GM19328 (cell line): ENCODE results near the gene PTGES3.
A peak's percentile ranks its signal among the peaks of the same experiment; 100 is the strongest.
"Not testable (repeated sequence)": the region's sequence is repeated elsewhere in the genome, so short reads cannot be mapped to it uniquely, and the experiment has no call there.

Source experiments
- ATAC-seq: cut with Tn5 transposase; IDR thresholded peaks from one replicate; pipeline ENCODE4 v1.9.1; 2021; ENCODE audit warnings: mild to moderate bottlenecking, moderate library complexity; ENCODE audit not compliant: unreplicated experiment

PTGES3 gene

DNA sequence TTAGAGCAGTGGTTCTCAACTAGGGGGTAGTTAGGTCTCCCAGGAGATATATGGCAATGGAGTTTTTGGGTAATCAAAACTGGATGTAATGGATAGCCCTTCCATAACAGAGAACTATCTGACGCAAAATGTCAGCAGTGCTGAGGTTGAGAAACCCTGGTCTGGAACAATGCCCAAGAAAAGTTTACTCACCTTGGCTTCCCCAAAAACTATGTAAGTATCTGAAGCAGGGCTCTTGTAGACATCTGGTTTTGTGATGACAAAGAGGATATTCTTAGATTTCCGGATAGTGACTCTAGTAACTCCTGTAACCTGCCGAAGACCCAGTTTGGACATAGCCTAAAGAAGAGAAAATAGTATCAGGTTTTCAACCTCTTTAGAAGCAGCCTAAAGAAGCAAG lies 25.3 kb upstream of the PTGES3 start:
- no peak for ATAC-seq

DNA sequence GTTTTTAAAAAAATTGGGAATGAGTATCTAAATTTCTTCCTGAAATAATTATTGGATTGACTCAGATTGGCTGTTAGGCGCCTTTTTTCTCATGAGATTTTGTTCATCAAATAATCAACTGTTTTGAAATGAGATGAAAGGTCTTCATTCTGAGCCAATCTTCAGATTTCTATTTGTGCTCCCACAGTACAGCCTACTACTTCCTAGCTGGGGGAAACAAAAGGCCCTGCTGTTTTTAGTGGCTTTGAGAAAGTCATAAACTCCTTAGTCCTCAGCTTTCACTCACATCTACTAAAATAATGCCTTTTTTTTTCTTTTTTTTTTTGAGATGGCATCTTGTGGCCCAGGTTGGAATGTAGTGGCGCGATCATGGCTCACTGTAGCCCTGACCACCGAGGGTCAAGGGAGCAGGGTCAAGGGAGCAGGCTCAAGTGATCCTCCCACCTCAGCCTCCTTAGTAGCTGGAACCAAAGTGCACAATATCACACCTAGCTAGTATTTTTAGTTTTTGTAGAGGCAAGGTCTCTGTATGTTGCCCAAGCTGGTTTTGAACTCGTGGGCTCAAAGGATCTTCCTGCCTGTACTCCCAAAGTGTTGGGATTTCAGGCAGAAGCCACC lies 21.8 kb upstream of the PTGES3 start:
- ATAC-seq, result no peak

DNA sequence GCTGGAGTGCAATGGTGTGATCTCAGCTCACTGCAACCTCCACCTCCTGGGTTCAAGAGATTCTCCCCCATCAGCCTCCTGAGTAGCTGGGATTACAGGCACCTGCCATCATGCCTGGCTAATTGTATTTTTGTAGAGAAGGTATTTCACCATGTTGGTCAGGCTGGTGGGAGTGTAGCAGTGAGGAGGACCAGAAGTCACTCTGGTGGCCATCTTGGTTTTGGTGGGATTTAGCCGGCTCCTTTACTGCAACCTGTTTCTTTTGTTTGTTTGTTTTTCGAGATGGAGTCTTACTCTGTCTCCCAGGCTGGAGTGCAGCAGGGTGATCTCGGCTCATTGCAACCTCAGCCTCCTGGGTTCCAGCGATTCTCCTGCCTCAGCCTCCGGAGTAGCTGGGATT lies 16.4 kb upstream of the PTGES3 start:
- not testable (repeated sequence) for ATAC-seq

DNA sequence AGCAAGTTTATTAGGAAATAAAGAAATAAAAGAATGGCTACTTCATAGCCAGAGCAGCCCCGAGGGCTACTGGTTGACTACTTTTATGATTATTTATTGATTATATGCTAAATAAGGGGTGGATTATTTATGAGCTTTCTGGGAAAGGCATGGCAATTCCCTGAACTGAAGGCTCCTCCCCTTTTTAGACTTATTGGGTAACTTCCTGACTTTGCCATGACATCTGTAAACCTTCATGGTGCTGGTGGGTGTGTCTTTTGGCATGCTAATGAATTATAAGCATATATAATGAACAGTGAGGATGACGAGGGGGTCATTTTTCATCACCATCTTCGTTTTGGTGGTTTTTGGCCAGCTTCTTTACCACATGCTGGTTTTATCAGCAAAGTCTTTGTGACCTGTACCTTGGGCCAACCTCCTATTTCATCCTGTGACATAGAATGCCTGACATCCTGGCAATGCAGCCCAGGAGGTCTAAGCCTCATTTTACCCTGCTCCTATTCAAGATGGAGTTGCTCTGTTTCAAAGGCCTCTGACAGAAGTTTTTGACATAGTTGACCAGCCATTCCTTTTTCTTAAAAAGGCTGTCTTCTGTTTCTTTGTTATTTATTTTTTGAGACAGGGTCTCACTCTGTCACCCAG lies 11.1 kb upstream of the PTGES3 start:
- ATAC-seq, result no peak

DNA sequence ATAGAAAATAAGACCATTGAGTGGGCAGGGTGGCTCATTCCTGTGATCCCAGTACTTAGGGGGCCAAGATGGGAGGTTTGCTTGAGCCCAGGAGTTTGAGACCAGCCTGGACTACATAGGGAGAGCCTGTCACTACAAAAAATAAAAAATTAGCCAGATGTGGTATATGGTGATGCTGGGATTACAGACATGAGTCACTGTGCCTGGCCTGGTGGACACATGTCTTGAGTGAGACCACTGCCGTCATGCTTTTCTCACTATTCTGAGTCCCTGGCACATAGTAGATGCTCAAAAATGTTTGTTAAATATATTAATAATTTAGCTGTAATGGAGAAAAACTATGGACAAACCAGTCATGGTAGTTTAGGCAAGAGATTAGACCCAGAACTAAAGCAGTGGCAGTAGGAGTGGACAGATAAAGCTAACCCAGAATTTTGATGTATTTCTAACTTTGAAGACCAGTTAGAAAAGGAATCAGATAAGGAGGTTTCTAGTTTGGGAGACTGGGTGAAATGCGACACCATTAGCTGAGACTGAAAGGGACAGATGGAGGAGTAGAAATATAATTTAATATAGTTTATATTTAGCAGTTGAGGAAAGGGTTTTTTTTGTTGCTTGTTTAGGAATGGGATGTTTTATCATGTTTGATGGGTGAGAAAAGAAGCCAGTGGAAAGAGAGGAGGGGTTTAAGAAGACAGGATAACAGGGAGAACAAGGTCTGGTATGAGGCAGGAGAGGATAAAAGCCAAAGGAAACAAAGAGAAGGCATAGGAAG lies 7.4 kb upstream of the PTGES3 start:
- no peak for ATAC-seq

DNA sequence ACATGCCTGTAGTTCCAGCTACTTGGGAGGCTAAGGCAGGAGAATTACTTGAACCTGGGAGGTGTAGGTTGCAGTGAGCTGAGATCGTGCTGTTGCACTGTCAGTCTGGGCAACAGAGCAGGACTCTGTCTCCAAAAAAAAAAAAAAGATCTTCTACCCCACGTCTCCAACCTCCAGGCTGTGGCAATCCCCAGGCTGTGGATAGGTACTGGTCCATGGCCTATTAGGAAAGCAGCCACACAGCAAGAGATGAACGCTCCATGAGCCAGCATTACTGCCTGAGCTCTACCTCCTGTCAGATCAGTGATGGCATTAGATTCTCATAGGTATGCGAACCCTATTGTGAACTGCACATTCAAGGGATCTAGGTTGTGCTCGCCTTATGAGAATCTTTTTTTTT lies 6.1 kb upstream of the PTGES3 start:
- ATAC-seq, result no peak

DNA sequence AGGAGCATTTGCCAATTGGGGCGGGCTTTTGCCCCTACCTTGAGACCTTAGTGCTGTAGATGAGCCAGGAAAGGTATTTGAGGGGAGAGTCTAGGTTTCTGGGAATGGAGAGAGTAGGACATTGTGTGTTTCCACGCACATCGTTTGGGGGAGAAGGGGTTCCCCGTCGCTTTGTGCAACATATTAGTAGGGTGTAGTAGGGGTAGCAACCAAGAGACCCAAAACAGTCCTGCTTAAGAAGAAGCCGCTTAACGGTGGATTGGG lies 694 bp upstream of the PTGES3 start:
- no peak for ATAC-seq

DNA sequence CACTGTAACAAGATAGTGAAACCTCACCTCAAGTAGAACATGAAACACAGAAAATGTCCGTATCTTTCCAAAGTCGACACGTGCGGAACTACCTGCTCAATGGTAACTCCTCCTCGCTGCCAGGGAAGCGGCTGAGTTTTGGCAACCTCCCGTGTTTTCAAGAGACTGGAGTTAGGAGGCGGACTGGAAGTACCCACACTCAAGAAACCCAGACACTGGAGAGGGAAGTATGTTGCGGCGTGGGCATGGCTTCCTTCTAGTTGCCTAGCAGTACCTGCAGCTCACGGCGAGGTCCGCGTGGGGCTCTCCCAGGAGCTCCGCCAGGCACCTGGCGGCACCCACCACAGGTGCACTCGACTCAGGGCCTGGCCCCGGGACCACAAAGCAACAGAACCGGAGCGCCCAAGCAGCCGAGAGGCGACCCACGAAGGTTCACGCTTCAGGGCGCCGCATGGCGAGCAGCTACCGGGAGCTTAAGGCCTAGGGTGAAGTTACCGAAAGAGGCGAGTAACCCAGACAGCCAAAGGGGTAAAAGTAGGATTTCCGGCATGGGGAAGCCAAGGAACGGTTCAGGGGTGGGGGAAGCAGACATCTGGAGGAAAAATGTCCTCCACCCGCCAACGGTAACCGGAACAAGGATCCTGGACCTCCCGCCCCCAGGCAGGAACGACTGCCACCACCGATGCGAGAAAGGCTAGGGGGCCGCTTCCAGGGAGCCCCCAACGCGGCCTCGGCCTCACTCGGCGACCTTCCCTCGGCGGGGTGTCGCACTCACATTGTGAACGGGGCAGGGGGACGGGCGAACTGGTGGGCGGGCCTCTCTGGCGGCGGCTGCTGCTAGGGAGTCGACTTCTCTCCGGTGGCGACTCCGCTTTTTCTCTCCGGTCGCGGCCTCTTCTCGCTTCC lies 608 bp downstream of the PTGES3 start:
- ATAC-seq, result peak; percentile 12

DNA sequence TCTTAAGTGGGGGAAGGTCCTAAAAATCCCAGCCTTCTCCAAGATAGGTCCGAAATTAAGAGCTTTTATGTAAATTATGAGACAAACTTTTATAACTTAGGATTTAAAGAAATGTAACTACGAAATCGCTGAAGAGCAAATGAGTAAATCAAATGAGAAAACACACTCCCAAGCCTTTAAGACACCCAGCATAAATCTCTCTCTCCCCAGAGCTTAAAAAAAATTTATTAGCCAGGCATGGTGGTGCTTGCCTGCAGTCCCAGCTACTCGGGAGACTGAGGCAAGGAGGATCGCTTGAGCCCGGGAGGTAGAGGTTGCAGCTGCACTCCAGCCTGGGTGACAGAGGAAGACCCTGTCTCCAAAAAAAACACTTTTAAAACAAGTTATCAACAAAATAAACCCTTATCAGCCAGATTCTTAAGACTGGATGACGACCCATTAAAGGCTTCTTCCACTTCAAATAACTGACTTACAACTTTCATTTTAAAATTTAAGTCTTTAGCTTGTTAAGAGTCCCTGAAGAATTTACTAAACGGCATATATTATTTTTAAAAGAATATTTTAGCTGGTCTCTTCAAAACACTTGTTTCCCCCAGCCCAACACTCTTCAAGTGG lies 3.2 kb downstream of the PTGES3 start:
- ATAC-seq, result no peak

DNA sequence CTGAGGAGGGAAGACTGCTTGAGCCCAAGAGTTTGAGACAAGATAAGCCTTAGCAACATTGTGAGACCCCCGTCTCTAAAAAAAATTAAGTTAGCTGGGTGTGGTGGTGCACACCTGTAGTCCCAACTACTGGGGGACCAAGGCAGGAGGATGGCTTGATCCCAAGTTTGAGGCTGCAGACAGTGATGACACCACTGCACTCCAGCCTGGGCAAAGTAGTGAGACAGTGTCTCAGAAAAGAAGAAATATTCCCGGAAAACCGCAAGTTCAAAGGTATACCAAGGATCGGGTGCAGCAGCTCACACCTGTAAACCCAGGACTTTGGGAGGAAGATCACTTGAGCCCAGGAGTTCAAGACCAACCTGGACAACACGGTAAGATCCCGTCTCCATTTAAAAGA lies 5.8 kb downstream of the PTGES3 start:
- no peak for ATAC-seq

DNA sequence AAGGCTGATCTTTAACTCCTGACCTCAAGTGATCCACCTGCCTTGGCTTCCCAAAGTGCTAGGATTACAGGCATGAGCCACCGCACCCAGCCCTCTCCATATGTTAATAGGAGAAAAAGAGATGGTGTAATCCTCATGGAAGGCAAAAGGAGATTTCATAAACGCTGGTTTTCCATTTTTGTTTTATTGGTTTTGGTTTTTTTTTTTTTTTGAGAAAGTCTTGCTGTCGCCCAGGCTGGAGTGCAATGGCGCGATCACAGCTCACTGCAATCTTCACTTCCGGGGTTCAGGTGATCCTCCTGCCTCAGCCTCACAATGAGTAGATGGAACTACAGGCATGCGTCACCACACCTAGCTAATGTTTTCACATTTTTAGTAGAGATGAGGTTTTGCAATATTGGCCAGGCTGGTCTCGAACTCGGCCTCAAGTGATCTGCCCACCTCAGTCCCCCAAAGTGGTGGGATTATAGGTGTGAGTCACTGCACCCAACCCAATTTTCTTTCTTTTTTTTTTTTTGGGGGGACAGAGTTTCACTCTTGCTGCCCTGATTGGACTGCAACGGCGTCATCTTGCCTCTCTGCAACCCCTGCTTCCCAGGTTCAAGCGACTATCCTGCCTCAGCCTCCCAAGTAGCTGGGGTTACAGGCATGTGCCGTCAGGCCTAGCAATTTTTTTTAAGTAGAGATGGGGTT lies 8.1 kb downstream of the PTGES3 start:
- ATAC-seq, result no peak

DNA sequence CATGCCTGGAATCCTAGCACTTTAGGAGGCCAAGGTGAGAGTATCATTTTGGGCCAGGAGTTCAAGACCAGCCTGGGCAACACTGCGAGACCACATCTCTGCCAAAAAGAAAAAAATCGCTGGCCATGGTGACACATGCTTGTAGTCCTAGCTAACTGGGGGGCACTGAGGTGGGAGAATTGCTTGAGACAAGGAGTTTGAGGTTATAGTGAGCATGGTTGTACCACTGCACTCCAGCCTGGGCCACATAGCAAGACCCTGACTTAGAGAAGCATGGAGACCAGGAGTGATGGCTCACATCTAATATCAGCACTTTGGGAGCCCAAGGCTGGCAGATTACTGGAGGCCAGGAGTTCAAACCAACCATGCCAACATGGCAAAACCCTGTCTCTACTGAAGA lies 9.2 kb downstream of the PTGES3 start:
- ATAC-seq, result no peak

DNA sequence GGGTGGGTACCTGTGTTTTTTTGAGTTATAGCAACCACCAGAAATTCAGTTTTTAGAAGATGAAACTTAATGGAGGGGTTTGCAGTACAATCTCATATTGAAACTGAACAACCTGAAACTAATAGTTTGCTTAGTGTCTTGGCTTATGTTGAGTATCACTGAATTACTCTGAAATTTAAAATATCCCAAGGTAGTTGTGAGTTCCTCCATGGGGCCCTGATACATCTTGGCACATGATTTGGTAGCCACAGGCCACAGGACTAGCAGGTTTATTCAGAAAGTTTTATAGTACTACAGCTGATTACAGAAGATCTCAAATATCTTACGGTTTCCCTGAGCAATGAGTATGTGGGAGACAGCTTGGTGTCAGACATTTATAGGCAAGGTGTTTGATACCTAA lies 10.4 kb downstream of the PTGES3 start:
- ATAC-seq, result no peak

DNA sequence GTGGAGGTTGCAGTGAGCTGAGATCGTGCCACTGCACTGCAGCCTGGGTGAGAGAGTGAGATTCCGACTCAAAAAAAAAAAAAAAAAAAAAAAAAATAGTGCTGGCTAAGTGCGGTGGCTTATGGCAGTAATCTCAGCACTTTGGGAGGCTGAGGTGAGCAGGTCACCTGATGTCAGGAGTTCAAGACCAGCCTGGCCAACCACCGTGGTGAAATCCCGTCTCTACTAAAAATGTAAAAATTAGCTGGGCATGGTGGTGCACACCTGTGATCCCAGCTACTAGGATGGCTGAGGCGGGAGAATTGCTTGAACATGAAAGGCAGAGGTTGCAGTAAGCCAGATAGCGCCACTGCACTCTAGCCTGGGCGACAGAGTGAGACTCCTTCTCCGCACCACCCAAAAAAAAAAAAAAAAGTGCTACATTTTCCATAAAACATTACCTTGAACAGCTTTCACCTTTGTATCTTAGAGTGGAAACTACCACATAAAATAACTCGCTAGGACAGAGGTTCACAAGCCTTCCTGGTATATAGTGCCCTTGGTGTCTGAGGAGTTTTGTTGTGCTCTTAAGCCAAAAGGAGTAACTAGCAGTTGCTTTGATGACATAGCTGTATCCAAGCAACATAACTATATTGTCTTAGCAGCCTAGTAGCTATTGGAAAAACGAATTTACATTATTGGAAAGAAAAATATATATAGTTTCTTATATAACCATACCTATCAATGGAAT lies 11.1 kb downstream of the PTGES3 start:
- no peak for ATAC-seq

DNA sequence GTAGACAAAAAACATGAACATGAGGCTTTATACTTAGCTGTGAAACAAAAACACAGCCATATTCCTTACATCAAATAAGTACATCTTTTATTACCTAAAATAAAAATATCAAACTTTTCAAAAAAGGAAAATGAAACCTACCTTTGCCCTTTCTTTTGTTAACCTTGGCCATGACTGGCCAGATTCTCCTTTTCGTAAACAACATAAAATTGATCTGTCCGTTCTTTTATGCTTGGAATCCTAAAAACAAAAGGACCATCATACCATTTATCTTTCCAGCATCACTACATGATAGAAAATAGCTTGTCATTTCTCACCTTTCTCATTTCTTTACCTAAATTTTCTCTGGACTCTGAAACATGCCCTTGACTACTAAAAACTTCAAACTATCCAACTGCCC lies 16.5 kb downstream of the PTGES3 start:
- ATAC-seq, result no peak

DNA sequence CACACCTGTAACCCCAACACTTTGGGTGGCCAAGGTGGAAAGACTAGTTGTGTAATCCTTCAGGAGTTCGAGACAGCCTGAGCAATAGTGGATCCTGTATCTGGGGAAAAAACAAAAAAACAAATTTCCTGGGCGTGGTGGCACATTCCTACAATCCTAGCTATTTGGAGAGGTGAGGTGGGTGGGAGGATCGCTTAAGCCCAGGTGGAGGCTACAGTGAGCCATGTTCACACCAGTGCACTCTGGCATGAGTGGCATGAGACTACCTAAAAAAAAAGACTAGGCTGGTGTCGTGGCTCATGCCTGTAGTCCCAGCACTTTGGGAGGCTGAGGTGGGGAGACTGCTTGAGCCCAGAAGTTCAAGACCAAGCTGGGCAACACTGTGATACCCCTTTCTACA lies 17.2 kb downstream of the PTGES3 start:
- ATAC-seq, result no peak

DNA sequence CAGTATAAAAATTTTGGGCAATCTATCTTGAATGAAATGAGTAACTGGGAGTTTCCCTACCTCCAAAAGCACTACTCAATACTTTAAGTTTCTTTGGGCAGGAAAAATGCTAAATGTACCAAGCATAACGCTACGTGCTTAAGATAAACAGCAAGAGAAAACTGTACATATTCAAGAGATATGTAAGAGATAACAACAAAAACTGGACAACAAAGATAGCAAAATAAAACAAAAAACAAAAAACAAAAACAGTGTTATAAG lies 20.0 kb downstream of the PTGES3 start:
- ATAC-seq, result no peak

DNA sequence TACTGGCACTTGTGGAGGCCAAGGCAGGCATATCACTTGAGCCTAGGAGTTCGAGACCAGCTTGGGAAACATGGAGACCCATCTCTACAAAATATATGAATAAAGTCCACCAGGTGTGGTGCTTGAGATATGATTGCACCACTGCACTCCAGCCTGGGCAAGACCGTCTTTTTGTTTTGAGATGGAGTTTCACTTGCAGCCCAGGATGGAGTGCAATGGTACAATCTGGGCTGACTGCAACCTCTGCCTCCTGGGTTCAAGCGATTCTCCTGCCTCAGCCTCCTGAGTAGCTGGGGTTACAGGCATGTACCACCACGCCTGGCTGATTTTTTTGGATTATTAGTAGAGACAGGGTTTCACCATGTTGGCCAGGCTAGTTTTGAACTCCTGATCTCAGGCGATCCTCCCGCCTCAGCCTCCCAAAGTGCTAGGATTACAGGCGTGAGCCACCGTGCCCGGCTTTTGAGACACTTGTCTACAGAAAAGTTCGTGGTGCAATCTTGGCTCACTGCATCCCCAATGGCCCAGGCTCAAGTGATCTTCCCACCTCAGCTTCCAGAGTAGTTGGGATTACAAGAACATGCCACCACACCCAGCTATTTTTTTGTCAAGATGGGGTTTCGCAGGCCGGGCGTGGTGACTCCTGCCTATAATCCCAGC lies 26.0 kb downstream of the PTGES3 start:
- no peak for ATAC-seq

DNA sequence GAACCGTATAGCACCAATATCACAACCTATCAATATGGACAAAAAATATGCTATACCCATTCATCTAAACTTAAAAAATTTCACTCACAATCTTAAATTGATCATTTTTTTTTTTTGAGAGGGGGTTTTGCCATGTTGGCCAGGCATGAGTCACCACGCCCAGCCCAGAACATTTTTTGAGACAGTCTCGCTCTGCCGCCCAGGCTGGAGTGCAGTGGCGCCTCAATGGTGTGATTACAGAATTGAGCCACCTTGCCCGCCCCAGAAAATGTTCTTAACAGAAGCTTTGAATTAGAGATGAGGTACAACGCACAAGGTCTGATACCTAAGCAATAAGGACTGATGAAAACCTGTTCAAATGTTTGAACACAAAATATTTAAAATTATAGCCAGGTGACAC lies 26.5 kb downstream of the PTGES3 start:
- ATAC-seq, result no peak

DNA sequence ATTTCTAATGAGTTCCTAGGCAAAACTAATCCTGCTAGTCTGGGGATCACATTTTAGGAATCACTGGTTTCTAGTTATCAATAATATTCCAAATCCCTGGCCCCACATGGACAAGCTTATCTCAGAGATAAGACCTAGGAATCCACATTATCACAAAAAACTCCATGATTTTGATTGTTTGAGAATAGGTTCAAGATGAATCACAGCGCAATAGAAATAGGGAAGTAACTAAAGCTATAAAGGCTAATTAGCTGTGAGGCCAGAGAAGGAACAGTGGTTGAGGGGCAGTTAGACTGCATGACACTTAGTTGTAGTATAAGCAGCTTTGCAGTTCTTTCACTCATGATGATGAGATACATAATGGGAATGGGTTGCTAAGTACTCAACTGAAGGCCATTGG lies 29.2 kb downstream of the PTGES3 start:
- no peak for ATAC-seq
